GM12874 (cell line): ENCODE measurements around the gene CMIP.

Experiments
- TF ChIP-seq, protein P1 (sequence below): IDR thresholded peaks from 2 replicates; pipeline ENCODE4 v1.5.1; 2011; ENCODE audit warnings: low read depth, mild to moderate bottlenecking, control low read depth, low read length, moderate library complexity; ENCODE audit not compliant: insufficient read depth

Gene CMIP

DNA sequence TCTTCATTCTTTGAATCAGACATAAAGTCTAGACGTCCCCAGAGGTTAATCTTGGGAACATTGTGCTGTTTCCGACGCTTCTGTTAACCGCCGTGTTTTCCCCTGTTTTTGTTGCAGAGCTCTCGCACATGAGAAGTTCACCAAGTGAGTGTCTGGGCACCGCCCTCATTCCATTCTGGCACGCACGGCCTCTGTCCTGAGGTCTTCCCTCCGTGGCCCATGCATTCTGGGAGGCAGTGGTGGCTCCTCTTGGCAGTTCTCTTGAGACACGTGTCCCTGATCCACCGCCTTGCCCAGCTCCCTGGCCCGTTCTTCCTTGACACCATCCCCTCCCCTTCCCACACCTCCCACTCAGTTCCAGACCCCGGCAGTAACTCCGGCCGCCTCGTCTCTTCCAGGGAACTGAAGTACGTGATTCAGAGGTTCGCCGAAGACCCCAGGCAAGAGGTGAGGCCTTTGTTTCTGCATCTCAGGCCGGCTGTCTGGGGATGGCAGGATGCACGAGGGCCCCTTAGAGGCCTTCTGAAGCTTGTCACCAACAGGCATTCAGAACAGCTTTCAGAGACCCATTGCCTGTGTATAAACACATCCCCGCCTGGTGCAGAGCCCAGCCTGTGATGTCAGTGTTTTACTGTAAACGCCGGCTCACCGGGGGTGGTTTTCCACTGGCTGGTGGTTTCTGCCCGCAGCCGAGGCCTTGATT, 248.6 kb downstream of the CMIP start:
- TF ChIP-seq, protein P1, sequence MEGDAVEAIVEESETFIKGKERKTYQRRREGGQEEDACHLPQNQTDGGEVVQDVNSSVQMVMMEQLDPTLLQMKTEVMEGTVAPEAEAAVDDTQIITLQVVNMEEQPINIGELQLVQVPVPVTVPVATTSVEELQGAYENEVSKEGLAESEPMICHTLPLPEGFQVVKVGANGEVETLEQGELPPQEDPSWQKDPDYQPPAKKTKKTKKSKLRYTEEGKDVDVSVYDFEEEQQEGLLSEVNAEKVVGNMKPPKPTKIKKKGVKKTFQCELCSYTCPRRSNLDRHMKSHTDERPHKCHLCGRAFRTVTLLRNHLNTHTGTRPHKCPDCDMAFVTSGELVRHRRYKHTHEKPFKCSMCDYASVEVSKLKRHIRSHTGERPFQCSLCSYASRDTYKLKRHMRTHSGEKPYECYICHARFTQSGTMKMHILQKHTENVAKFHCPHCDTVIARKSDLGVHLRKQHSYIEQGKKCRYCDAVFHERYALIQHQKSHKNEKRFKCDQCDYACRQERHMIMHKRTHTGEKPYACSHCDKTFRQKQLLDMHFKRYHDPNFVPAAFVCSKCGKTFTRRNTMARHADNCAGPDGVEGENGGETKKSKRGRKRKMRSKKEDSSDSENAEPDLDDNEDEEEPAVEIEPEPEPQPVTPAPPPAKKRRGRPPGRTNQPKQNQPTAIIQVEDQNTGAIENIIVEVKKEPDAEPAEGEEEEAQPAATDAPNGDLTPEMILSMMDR, result no peak

DNA sequence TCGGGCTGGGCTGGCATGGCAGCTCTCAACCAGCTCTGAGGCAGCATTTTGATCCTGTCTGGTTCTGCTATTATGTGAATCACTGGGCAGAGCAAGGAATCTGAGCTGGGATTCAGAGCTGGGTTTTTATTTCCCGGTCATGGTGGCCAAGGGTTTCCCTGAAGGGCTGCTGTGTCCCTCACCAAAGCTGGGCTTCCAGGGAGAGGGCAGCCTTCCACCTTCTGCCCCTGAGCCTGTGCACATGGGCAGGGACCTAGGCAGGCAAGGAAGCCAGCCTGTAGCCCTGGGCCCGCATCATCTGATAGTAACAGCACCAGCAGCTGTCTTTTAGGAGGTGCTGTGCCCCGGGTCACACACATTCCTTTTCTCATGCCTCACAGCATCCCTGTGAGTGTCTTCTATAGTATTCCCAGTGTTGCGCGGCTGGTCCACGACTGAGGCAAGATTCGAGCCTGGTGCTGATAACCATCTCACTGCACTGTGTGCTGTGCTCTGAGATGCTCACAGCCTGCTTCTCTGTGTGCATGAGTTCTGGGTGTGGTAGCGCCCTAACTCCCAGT, 249.2 kb downstream of the CMIP start:
- TF ChIP-seq, protein P1, result no peak

DNA sequence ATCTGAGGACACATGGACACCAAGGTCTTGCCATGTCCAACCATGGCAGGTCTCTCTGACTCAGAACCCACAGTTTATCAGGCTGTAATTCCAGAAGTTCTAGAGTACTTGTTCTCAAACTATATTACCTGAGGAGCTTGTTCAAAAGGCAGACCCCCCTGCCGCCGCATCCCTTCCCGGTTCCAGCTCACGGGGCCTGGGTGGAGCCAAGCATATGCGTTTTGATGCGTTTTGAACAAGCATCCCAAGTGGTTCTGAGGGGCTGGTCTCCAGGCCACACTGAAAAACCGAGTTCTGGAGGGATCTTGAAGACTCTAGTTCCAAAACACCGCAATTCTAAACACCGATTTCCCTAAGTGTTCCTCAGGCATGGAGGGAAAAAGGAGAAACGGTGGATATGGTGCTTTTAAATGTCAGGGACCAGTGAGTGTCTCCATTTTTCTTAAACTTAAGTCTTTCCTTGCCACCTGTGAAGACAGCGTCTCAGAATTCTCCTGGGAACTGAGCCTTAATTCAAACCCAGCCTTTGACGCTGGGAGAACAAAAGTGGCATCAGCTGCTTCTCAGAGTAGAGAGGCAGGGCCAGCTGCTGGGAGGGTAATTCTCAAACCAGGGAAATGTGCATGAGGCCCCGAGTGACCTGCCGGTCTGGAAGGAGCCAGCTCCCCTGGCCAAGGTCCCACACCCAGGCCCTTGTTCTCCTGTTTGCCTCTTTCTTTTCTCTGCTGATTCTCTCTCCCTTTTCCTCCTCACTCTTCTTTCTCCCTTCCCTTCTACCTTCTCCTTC, 250.1 kb downstream of the CMIP start:
- TF ChIP-seq, protein P1, result no peak

DNA sequence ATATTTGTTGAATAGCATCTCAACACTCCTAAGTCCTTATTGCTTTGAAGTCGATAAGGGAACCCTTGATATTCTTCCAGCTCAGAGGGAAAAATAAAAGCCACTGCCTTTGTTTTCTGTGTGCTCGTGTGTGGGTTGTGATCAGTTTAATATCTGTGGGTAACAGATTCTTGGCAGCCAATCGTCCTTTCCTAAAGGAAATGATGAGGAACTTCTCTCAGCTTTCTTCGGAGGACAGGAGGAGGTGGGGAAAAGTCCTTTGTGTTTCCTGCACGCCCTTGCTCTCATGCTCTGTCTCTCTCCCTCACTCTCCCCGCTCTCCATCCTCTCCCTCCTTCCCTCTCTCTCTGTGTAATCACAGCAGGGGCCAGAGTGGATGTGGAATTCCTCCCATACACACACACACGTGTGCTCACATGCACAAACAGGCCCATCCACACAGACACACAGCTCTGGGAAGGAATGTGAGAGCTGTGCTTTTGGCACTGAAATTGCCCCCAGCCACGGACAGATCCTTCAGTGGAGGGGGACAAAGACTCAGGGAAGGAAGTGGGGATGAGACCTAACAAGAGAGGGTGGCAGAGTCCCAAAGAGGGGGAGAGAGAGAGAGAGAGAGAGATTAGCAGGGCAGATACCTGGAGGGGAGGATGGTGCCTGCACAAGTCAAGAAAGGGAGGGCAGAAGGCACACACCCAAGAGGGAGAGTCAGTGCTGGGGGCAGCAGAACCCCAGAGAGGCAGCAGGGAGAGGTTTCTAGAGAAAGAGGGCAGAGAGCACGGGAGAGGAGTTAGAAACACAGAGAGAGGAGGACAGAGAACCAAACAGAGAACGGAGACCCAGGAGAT, 250.9 kb downstream of the CMIP start:
- TF ChIP-seq, protein P1, result no peak

DNA sequence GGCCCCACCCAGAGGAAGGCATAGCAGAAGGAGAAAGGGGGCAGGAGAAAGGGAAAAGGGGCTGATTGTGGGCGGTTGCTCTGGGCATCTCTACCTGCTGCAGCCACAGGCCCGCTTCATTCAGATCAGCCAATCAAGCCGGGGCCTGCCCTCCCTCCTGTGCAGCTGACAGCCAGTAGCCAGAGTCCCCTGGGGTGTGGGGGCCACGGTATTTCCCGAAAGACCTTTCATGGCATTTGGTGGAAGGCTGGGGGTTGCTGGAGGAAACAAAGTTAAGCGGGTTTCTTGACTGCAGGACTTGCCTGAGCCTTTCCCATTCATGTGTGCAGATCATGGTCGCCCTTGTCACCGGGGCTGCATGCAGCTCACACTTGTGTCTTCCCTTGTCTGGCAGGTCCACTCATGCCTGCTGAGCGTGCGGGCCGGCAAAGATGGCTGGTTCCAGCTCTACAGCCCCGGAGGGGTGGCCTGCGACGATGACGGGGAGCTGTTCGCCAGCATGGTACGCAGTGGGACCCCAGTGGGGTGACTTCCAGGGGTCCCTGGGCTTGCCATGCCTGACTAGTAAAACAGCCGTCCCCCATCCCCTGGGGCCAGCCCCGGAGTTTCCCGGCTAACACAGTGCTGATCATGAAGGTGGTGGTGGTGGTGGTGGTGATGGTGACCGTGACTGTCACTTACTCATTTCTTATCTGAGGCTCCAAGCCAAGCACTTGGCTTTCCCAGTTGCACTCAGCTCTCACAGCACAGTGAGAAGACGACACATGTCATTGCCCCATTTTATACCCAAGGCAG, 251.8 kb downstream of the CMIP start:
- TF ChIP-seq, protein P1, result no peak

DNA sequence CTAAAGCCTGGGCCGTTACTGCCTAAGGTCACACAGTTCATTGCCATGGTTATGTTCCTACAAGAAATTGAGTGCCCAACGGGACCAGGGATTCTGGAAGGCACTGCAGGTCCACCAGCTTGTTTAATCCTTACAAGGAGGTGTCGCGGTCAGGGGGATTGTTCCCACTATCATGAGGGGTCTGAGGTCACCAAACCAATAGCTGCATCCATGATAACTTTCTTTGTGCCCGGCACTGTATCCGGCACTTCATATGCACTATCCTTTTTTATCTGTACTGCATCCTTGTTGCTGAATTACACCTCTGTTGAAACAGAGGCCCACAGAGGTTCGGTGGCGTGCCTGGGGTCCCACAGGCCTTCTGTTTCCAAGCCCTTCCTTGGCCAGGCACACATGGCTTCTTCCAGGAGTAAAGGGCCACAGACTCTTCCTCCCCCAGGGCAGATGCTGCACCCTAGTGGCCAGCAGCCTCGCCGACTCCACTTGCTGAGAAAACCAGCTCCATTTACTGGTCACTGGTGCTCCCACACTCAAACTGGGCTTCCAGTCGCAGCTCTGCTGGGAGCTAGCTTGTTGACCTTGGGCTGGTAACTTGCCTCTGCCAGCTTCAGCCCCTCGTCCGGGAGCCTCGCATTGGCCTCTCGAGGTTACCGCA, 252.5 kb downstream of the CMIP start:
- TF ChIP-seq, protein P1, result peak; percentile 76
